ENCODE data around the gene TRAK1. TPM values are rescaled to one million over a fixed set of nuclear protein-coding genes. Genes with fewer than 3 reads are reported as not detected.

Gene TRAK1
- total RNA-seq, 1 donor from 2014 or later, result 117 TPM

GRCh38 chr3:42122261-42123011, 31.3 kb downstream of the TRAK1 start:
- peak; percentile 83 for DNase-seq (ENCODE audit: low read depth)

- no peak for DNase-seq (ENCODE audit: low read depth)
These were observed 31.9 kb downstream of the TRAK1 start for GRCh38 chr3:42123012-42123581.

- DNase-seq (ENCODE audit: low read depth), result peak; percentile 54
These were observed 32.9 kb downstream of the TRAK1 start for GRCh38 chr3:42123824-42124658.

GRCh38 chr3:42127226-42127625, 36.1 kb downstream of the TRAK1 start:
- no peak for DNase-seq (ENCODE audit: low read depth)

- DNase-seq (ENCODE audit: low read depth), result no peak
These were observed 37.4 kb downstream of the TRAK1 start for GRCh38 chr3:42128526-42128925.

- DNase-seq (ENCODE audit: low read depth), result peak; percentile 7
These were observed 38.1 kb downstream of the TRAK1 start for GRCh38 chr3:42129014-42129953.

- no peak for DNase-seq (ENCODE audit: low read depth)
These were observed 38.8 kb downstream of the TRAK1 start for GRCh38 chr3:42130007-42130328.

- DNase-seq (ENCODE audit: low read depth), result no peak
These were observed 39.3 kb downstream of the TRAK1 start for GRCh38 chr3:42130329-42131070.

GRCh38 chr3:42133500-42134298, 42.5 kb downstream of the TRAK1 start:
- DNase-seq (ENCODE audit: low read depth), result no peak

- DNase-seq (ENCODE audit: low read depth), result no peak
These were observed 43.8 kb downstream of the TRAK1 start for GRCh38 chr3:42134867-42135464.

- no peak for DNase-seq (ENCODE audit: low read depth)
These were observed 48.7 kb downstream of the TRAK1 start for GRCh38 chr3:42139621-42140453.

GRCh38 chr3:42140665-42141203, 49.6 kb downstream of the TRAK1 start:
- DNase-seq (ENCODE audit: low read depth), result no peak

- DNase-seq (ENCODE audit: low read depth), result no peak
These were observed 52.3 kb downstream of the TRAK1 start for GRCh38 chr3:42143440-42143839.

GRCh38 chr3:42144209-42144608, 53.1 kb downstream of the TRAK1 start:
- DNase-seq (ENCODE audit: low read depth), result no peak

GRCh38 chr3:42148086-42148848, 57.1 kb downstream of the TRAK1 start:
- no peak for DNase-seq (ENCODE audit: low read depth)

GRCh38 chr3:42148982-42149432, 57.9 kb downstream of the TRAK1 start:
- DNase-seq (ENCODE audit: low read depth), result peak; percentile 72

- no peak for DNase-seq (ENCODE audit: low read depth)
These were observed 58.4 kb downstream of the TRAK1 start for GRCh38 chr3:42149532-42149931.

Measured in myocyte (in vitro differentiated cells).